HG02763 (cell line): ENCODE results near the gene UNK.
"Not testable (repeated sequence)": the region's sequence is repeated elsewhere in the genome, so short reads cannot be mapped to it uniquely, and the experiment has no call there.

Experiments used
- ATAC-seq: cut with Tn5 transposase; IDR thresholded peaks from one replicate; pipeline ENCODE4 v1.9.1; 2021; ENCODE audit warnings: mild to moderate bottlenecking, moderate library complexity; ENCODE audit not compliant: unreplicated experiment

The UNK gene

DNA sequence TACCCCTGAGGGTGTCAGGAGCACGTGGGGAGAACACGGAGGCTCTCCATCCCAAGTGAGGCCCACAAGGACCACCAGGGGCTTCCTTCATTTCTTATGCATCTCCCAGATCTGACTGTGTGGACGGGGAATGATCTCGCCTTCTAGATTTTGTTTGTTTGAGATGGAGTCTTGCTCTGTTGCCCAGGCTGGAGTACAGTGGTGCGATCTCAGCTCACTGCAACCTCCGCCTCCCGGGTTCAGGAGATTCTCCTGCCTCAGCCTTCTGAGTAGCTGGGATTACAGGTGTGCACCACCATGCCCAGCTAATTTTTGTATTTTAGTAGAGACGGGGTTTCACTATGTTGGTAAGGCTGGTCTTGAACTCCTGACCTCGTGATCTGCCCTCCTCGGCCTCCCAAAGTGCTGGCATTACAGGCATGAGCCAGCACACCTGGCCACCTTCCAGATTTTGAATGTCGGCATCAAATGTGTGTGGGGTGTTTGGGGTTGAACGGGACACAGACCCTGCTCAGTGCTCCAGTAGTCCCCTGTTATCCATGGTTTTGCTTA, 84.2 kb downstream of the UNK start:
- ATAC-seq, result not testable (repeated sequence)

- ATAC-seq, result no peak
Measured at GRCh38 chr17:75869282-75870141, 84.9 kb downstream of the UNK start.

DNA sequence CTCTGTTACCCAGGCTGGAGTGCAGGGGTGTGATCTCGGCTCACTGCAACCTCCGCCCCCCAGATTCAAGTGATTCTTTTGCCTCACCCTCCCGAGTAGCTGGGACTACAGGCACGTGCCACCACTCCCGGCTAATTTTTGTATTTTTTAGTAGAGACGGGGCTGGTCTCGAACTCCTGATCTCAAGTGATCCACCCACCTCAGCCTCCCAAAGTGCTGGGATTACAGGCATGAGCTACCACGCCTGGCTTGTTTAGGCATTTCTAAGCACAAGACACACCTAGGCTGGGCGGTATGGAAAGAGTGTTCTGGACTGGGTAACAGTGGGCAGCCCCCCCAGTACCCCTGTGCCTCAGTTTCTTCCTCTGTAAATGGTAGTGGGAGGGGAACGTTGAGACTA, 85.6 kb downstream of the UNK start:
- ATAC-seq, result not testable (repeated sequence)

GRCh38 chr17:75872434-75873351, 88.1 kb downstream of the UNK start:
- ATAC-seq, result no peak

DNA sequence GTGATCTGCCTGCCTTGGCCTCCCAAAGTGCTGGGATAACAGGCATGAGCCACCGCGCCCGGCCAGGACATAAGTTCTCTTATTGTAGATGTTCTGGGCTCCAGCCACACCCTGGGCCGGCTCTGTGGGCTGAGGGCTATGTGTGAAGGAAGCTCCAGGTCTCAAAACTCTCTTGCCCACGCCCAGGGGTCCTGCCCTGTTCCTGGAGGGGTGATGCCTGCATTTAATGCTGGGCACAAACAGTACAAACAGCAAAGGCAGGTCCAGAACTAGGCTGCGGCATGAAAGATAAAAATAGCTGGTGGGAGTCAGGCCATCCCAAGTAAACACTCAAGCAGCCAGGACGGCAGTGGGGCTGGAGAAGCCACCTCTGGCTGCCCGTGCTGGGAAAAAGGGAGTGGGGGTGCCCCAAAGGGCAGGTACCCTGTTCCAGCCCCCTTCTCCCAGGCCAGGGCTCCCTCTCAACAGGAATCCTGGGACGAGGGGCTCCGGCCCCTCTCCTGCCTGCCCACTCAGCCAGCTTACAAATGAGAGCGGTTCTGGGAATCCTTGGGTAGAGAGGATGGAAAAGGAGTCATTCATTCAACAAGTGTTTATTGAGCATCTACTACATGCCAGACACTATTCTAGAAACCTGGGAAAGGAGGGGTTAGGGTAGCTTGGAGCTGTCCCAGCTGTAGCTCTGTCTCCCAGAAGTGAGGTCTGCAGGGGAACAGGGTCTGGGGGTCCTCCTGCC, 89.1 kb downstream of the UNK start:
- ATAC-seq, result no peak

DNA sequence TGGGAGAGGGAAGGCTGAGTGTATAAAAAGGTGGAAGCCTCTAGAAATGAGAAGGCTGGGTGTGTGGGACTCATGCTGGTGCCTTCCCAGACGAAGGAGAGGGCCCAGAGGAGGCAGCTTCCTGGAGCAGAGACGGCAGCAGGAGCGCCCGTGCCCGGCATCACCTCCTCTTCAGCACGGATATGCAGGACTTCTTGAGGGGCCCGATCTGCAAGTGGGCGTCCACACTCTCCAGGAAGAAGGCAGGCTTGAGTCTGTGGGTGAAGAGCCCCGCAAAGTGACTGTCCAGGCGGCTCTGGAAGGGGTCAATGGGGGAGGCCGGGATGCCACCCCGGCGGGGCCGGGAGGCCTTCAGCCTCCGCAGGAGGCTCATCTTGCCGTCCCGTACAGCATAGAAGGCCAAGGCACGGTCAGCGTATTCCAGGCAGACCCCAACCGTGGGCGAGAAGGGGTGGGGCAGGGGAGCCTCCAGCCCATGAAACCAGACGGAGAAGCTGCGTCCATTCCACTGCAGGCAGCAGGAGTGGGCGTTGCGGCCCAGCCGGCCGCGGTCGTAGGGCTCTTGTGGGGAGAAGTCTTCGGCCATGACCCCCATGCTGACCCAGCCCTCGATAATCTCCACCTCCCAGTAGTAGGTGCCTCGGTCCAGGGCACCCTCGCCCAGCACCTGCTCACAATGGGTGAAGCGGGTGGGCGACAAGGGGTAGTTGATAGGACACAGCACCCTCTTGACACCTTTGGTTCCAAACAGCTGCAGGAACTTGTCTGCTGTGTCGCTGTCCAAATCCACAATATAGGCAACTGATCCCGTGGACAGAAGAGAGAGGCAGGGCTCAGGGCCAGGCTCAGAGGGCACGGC, 89.9 kb downstream of the UNK start:
- ATAC-seq, result no peak
